Ishikawa (cell line): ENCODE measurements around the gene MTHFD1L.

ENCODE experiments used
- MAX ChIP-seq: IDR thresholded peaks from 2 replicates; pipeline ENCODE4 v1.6.1; 2012
- REST ChIP-seq: IDR thresholded peaks from 2 replicates; pipeline ENCODE4 v1.6.1; 2012; ENCODE audit warnings: low read depth, mild to moderate bottlenecking

GRCh38 chr6:150881911-150882481 is 16.5 kb downstream of the MTHFD1L start:
- no peak for TF ChIP-seq MAX
- TF ChIP-seq REST: no peak
